ENCODE results near the gene GPRC5D. TPM values are rescaled to one million over a fixed set of nuclear protein-coding genes. Genes with fewer than 3 reads are reported as not detected.
A peak's percentile ranks its signal among the peaks of the same experiment; 100 is the strongest.

The GPRC5D gene
- total RNA-seq, 1 donor from 2014 or later, result not detected

DNA sequence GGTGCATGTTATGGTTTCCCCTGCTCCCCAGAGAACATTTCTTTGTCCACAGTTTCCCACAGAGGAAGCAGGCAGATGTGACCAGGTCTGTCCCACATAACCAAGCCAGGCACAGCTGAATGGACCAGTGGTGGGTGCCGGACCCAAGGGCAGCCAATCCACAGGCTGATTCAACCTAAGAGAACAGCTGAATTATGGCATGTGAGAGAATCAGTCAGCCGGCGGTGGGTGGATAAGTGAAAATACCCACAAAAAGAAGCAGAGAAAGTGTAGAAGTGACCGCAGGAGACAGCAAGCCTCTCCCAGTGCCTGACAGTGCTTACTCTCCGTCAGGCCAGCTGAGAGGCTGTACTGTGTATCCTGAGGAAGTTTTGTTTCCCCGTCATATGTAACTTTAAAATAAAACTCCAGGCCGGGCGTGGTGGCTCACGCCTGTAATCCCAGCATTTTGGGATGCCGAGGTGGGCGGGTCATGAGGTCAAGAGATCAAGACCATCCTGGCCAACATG lies 14.9 kb downstream of the GPRC5D start:
- no peak overlapping the region for H3K4me3 Mint-ChIP-seq
- no peak overlapping the region for H3K27ac Mint-ChIP-seq
- TF ChIP-seq, protein P1, sequence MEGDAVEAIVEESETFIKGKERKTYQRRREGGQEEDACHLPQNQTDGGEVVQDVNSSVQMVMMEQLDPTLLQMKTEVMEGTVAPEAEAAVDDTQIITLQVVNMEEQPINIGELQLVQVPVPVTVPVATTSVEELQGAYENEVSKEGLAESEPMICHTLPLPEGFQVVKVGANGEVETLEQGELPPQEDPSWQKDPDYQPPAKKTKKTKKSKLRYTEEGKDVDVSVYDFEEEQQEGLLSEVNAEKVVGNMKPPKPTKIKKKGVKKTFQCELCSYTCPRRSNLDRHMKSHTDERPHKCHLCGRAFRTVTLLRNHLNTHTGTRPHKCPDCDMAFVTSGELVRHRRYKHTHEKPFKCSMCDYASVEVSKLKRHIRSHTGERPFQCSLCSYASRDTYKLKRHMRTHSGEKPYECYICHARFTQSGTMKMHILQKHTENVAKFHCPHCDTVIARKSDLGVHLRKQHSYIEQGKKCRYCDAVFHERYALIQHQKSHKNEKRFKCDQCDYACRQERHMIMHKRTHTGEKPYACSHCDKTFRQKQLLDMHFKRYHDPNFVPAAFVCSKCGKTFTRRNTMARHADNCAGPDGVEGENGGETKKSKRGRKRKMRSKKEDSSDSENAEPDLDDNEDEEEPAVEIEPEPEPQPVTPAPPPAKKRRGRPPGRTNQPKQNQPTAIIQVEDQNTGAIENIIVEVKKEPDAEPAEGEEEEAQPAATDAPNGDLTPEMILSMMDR (IDR thresholded peaks at IDR 0.05; ENCODE audit: unreplicated experiment), result no peak
- no peaks in the 10 kb centered on the region for H3K27me3 Mint-ChIP-seq (ENCODE audit: low read depth)
- H3K36me3 Mint-ChIP-seq, result no peaks in the 10 kb centered on the region
- peaks cover 19% of the 10 kb centered on the region for H3K4me1 Mint-ChIP-seq
- no peaks in the 10 kb centered on the region for H3K9me3 Mint-ChIP-seq
- DNase-seq (ENCODE audit: low spot score in 2 of 2, unreplicated experiment in 2 of 2), result peak in 1 of 2 experiments; percentile 24

DNA sequence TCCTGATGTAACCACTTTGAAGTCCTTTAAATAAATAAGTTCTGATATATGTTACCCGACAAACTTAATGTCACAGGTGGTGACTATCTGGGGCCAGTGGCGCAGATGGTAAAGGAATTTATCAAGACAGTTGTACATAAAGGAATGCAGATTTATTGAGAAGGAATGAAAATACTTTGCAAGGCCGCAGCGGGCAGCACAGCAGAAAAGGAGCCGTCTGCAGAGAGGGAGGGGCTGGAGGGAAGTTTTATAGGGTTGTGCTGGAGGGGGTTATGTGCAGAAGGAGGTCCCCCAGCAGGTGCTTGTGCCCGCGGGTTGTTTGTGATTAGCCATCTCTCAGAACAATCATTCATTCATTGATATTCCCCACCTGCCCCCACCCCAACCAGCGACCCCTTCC lies 17.4 kb downstream of the GPRC5D start:
- Mint-ChIP-seq H3K9me3 (peaks cover 7% of the 10 kb centered on the region), H3K27ac (peak overlapping the region; percentile 93), H3K36me3 (peaks cover 14% of the 10 kb centered on the region), H3K4me1 (peaks cover 19% of the 10 kb centered on the region), H3K4me3 (no peak overlapping the region), H3K27me3 (ENCODE audit: low read depth) (no peaks in the 10 kb centered on the region)
- TF ChIP-seq, protein P1 (IDR thresholded peaks at IDR 0.05; ENCODE audit: unreplicated experiment), result no peak
- peak in 1 of 2 experiments; percentile 42 for DNase-seq (ENCODE audit: low spot score in 2 of 2, unreplicated experiment in 2 of 2)

DNA sequence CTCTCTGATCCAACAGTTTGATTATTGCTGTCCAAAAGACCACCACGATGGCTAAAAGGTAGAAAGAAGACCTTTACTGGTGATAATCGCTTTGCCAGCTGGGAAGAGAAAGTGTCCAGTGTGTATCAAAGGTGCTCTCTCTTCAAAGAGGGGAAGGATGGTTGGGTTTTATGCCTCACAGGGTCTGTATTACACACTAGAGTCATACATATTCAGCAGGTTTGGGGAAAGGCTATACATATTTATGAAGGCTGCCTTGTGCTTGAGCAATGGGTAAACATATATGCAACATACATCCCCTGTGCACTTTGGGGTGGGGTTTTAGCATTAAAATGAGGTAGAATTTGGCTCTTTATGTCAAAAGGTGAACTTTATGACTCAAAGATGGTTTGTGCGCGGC lies 18.2 kb downstream of the GPRC5D start:
- H3K4me3 Mint-ChIP-seq, result no peak overlapping the region
- peak in 1 of 2 experiments; percentile 3 for DNase-seq (ENCODE audit: low spot score in 2 of 2, unreplicated experiment in 2 of 2)
- peaks cover 7% of the 10 kb centered on the region for H3K9me3 Mint-ChIP-seq
- peaks cover 15% of the 10 kb centered on the region for H3K36me3 Mint-ChIP-seq
- H3K27ac Mint-ChIP-seq, result peak overlapping the region; percentile 93
- no peaks in the 10 kb centered on the region for H3K27me3 Mint-ChIP-seq (ENCODE audit: low read depth)
- TF ChIP-seq, protein P1 (IDR thresholded peaks at IDR 0.05; ENCODE audit: unreplicated experiment), result no peak
- peaks cover 19% of the 10 kb centered on the region for H3K4me1 Mint-ChIP-seq

DNA sequence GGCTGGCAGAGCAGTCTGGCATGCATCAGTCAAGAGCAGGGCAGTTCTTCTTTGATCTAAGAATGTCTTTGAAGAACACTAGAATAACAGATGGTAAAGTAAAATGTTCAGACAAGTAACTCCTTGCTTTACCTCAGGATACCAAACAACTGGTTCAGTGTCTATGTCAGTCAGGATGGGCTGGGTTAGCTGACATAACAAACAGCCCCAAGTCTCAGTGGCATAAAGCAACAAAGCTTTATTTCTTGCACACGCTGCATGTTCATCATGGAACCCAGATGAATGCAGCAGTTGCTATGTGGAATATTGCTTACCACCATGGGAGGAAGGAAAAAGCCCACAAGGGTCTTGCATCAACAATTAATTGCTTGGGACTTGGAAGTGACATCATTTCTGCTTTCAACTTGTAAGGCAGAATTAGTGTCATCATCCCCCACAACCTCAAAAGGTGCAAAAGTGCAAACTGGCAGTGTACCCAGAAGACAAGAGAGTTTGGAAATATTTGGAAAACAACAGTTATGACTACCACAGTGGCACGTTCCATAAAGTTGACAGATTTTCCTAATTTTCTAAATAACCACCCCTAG lies 21.2 kb downstream of the GPRC5D start:
- H3K4me1 Mint-ChIP-seq, result peaks cover 31% of the 10 kb centered on the region
- H3K9me3 Mint-ChIP-seq, result peaks cover 7% of the 10 kb centered on the region
- no peak for DNase-seq (ENCODE audit: low spot score in 2 of 2, unreplicated experiment in 2 of 2)
- no peak overlapping the region for H3K4me3 Mint-ChIP-seq
- TF ChIP-seq, protein P1 (IDR thresholded peaks at IDR 0.05; ENCODE audit: unreplicated experiment), result no peak
- peaks cover 20% of the 10 kb centered on the region for H3K36me3 Mint-ChIP-seq
- H3K27ac Mint-ChIP-seq, result peak overlapping the region; percentile 30
- H3K27me3 Mint-ChIP-seq (ENCODE audit: low read depth), result no peaks in the 10 kb centered on the region

DNA sequence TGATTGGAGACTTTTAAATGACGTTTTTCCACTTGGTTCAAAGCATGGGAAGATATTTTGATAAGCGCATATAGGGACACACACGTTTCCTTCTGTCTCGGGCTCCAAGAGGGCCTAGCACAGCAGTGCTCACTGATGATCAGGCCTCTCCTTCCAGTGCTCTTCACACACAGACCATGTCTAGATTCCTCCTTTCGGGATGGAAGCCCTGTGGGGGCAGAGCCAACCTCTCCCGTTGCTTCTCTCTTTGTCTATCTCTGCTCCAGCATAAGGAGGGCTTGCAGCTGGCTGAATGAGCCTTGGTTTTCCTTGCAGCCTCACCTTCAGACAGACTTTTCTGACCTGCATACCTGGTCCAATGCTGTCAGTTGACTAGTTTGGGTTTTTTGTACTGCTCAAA lies 22.3 kb downstream of the GPRC5D start:
- H3K27ac Mint-ChIP-seq, result no peak overlapping the region
- H3K4me3 Mint-ChIP-seq, result no peak overlapping the region
- H3K36me3 Mint-ChIP-seq, result peaks cover 20% of the 10 kb centered on the region
- DNase-seq (ENCODE audit: low spot score in 2 of 2, unreplicated experiment in 2 of 2), result no peak
- H3K9me3 Mint-ChIP-seq, result peaks cover 7% of the 10 kb centered on the region
- TF ChIP-seq, protein P1 (IDR thresholded peaks at IDR 0.05; ENCODE audit: unreplicated experiment), result no peak
- no peaks in the 10 kb centered on the region for H3K27me3 Mint-ChIP-seq (ENCODE audit: low read depth)
- H3K4me1 Mint-ChIP-seq, result peaks cover 28% of the 10 kb centered on the region

All from mesothelial cell of epicardium (in vitro differentiated cells).